Esophagus muscularis mucosa (tissue), 4 donors: ENCODE results near the gene GPR179. TPM values are rescaled to one million over a fixed set of nuclear protein-coding genes. Genes with fewer than 3 reads are reported as not detected.

ENCODE experiments used
- DNase-seq: peaks from one replicate; pipeline ENCODE4 v3.0.0-alpha.2; 2017; ENCODE audit errors: extremely low spot score
- H3K27ac ChIP-seq, 4 donors: fragments of 200-600 bp; sonication (generic); replicated peaks in 1 of 4; 1 replicate in 3 of 4; 2 replicates in 1 of 4; pipeline ENCODE4 v1.5.1; 2016 to 2019; ENCODE audit warnings: mild to moderate bottlenecking in 1 of 4
- H3K27me3 ChIP-seq, 4 donors: fragments of 200-600 bp; sonication (generic); one replicate each; pipeline versions ENCODE4 v1.5.1 to v1.6.0; 2016 to 2019
- H3K36me3 ChIP-seq, 4 donors: fragments of 200-600 bp; sonication (generic); one replicate each; pipeline ENCODE4 v1.5.1; 2016 to 2019
- H3K4me1 ChIP-seq, 4 donors: fragments of 200-600 bp; sonication (generic); one replicate each; pipeline ENCODE4 v1.5.1; 2016 to 2019
- H3K4me3 ChIP-seq, 4 donors: fragments of 200-600 bp; sonication (generic); 1 replicate in 2 of 4; 2 replicates in 2 of 4; pipeline ENCODE4 v1.5.1; 2016 to 2019; ENCODE audit warnings: mild to moderate bottlenecking in 4 of 4, moderate library complexity in 1 of 4
- H3K9me3 ChIP-seq, 4 donors: fragments of 200-600 bp; sonication (generic); 1 replicate in 3 of 4; 2 replicates in 1 of 4; pipeline ENCODE4 v1.5.1; 2016 to 2019
- EP300 ChIP-seq: sonication (generic); formaldehyde crosslinking; IDR thresholded peaks from one replicate; pipeline ENCODE4 v1.6.1; 2017; ENCODE audit warnings: antibody characterized with exemption
- POLR2A ChIP-seq: fragments of 450-650 bp; IDR thresholded peaks from one replicate; pipeline ENCODE4 v1.6.1; 2017; ENCODE audit warnings: antibody characterized with exemption, moderate library complexity, mild to moderate bottlenecking, low read depth
- POLR2AphosphoS5 ChIP-seq, 2 donors: sonication (generic); formaldehyde crosslinking; IDR thresholded peaks; one replicate each; pipeline ENCODE4 v1.6.1; 2017; ENCODE audit warnings: antibody characterized with exemption in 2 of 2
- WGBS: methylation state at CpG from one replicate; pipeline ENCODE4 v1.1.5; 2018; 5-methylcytosine and 5-hydroxymethylcytosine counted together
- intact Hi-C: fragments of 100-400 bp; cut with DNase I; formaldehyde crosslinking; loops from one replicate; pipeline ENCODE4 v1.15.1; 2023
- total RNA-seq, 4 donors: library from RNA; depleted of rRNA; stranded (reverse); fragments of >200 nt; gene quantifications; one replicate each; pipeline versions ENCODE4 v1.1.0 to v1.2.1, GENCODE V29; 2016
- TF ChIP-seq, protein P1 (sequence below), 3 experiments: fragments of 200-600 bp in 2 of 3; fragments of 450-650 bp in 1 of 3; sonication (generic) in 2 of 3; IDR thresholded peaks; one replicate each; pipeline ENCODE4 v1.5.1; 2017 to 2019; ENCODE audit warnings: antibody characterized with exemption in 3 of 3, mild to moderate bottlenecking in 2 of 3, moderate library complexity in 1 of 3

Gene GPR179
- total RNA-seq, 4 donors from 2014 or later: under 0.01 to 0.29 TPM; not detected in 2

- Histone ChIP-seq H3K4me1 (peaks cover 0 to 9% (median 5%) of the 10 kb centered on the region in 4 donors), H3K27me3 (peaks cover 0 to 21% (median 0%) of the 10 kb centered on the region in 4 donors), H3K36me3 (no peaks in the 10 kb centered on the region), H3K27ac (no peak overlapping the region), H3K4me3 (no peak overlapping the region), H3K9me3 (no peaks in the 10 kb centered on the region)
- intact Hi-C loops: no loop called here
- DNase-seq: no peak
- TF ChIP-seq EP300 (no peak), POLR2A (no peak), POLR2AphosphoS5 (IDR thresholded peaks at IDR 0.05) (no peak)
- TF ChIP-seq, protein P1, sequence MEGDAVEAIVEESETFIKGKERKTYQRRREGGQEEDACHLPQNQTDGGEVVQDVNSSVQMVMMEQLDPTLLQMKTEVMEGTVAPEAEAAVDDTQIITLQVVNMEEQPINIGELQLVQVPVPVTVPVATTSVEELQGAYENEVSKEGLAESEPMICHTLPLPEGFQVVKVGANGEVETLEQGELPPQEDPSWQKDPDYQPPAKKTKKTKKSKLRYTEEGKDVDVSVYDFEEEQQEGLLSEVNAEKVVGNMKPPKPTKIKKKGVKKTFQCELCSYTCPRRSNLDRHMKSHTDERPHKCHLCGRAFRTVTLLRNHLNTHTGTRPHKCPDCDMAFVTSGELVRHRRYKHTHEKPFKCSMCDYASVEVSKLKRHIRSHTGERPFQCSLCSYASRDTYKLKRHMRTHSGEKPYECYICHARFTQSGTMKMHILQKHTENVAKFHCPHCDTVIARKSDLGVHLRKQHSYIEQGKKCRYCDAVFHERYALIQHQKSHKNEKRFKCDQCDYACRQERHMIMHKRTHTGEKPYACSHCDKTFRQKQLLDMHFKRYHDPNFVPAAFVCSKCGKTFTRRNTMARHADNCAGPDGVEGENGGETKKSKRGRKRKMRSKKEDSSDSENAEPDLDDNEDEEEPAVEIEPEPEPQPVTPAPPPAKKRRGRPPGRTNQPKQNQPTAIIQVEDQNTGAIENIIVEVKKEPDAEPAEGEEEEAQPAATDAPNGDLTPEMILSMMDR (IDR thresholded peaks at IDR 0.05): no peak
These were observed 3.9 kb downstream of the GPR179 start for GRCh38 chr17:38339891-38340290.

- no peak overlapping the region for H3K27ac ChIP-seq
- peaks cover 0 to 27% (median 4%) of the 10 kb centered on the region in 4 donors for H3K27me3 ChIP-seq
- H3K36me3 ChIP-seq: no peaks in the 10 kb centered on the region
- TF ChIP-seq POLR2A: no peak
- TF ChIP-seq POLR2AphosphoS5 (IDR thresholded peaks at IDR 0.05): no peak
- TF ChIP-seq, protein P1 (IDR thresholded peaks at IDR 0.05): no peak
- H3K9me3 ChIP-seq: no peaks in the 10 kb centered on the region
- H3K4me3 ChIP-seq: no peak overlapping the region
- peaks cover 0 to 9% (median 5%) of the 10 kb centered on the region in 4 donors for H3K4me1 ChIP-seq
- intact Hi-C loops: no loop called here
- DNase-seq: no peak
- 94% methylated on average over 4 of the region's 4 CpGs for WGBS
These were observed 5.2 kb downstream of the GPR179 start for GRCh38 chr17:38338535-38338934.

- Histone ChIP-seq H3K27me3 (peaks cover 0 to 27% (median 5%) of the 10 kb centered on the region in 4 donors), H3K4me3 (no peak overlapping the region), H3K4me1 (peaks cover 0 to 9% (median 5%) of the 10 kb centered on the region in 4 donors), H3K36me3 (no peaks in the 10 kb centered on the region), H3K9me3 (no peaks in the 10 kb centered on the region), H3K27ac (no peak overlapping the region)
- TF ChIP-seq EP300: no peak
- TF ChIP-seq, protein P1 (IDR thresholded peaks at IDR 0.05): no peak
- TF ChIP-seq POLR2A: no peak
- TF ChIP-seq POLR2AphosphoS5 (IDR thresholded peaks at IDR 0.05): no peak
- WGBS: 73% methylated on average over 5 of the region's 5 CpGs
- no peak for DNase-seq
- intact Hi-C loops: no loop called here
These were observed 5.7 kb downstream of the GPR179 start for GRCh38 chr17:38338053-38338452.

DNA sequence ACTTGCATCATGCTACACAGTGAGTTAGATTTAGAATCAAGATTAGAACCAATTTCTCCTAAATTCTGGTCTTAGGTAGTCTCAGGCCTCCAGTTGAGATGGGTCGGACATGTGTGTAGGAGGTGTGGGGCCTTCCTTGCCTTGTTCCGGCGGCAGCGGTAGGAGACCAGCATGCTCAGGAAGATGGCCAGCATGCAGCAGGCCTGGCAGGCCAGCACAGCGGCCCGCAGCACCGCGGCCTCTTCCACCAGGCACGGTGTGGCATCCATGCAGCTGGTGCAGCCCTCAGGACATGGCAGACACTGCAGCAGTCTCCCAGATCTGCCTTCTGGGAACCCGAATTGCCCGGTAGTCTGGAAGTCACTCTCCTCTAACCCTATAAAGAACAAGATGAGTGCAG lies 6.9 kb downstream of the GPR179 start:
- DNase-seq: no peak
- intact Hi-C loops: no loop called here
- TF ChIP-seq, protein P1 (IDR thresholded peaks at IDR 0.05): no peak
- TF ChIP-seq EP300: no peak
- TF ChIP-seq POLR2A: no peak
- no peak for TF ChIP-seq POLR2AphosphoS5 (IDR thresholded peaks at IDR 0.05)
- no peak overlapping the region for H3K27ac ChIP-seq
- peaks cover 0 to 7% (median 5%) of the 10 kb centered on the region in 4 donors for H3K4me1 ChIP-seq
- 94% methylated on average over 2 of the region's 11 CpGs for WGBS
- no peaks in the 10 kb centered on the region for H3K36me3 ChIP-seq
- H3K9me3 ChIP-seq: no peaks in the 10 kb centered on the region
- H3K27me3 ChIP-seq: peaks cover 0 to 37% (median 5%) of the 10 kb centered on the region in 4 donors
- H3K4me3 ChIP-seq: no peak overlapping the region
